Stimulated activated CD4-positive, alpha-beta T cell treated with anti-CD3 and anti-CD28 coated beads, Interleukin-4, amount 100 ng/mL, for 24 hours (primary cell): Measurements from ENCODE around the gene CLEC19A.

ENCODE experiments used
- DNase-seq: peaks from one replicate; pipeline ENCODE4 v3.0.0-alpha.2; 2020

The CLEC19A gene

DNA sequence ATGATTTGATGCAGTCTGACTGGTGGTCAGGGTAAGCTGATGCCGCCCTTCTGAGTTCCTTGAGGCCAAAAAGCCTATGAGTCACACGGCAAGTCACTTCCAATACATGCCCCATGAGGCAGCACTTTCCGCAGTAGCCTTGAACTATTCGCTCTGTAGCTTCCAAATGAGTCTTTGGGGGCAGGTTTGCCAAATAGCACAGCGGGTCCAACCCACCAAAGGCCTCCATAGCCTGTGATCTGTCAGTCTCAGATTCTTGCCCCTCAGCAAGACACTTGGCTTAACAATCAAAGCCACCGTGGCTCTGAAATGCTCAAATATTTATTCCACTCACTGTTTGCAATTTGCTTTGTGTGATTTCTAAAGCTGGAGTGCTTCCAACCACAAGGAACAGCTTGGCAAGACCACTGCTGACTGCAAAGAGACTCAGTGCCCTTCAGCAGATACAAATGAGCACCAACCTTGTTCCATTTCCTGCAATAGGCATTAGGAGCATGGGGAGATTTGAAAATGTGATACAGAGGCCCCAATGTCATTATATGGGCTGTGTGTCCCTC is 45.4 kb downstream of the CLEC19A start:
- DNase-seq, result no peak

DNA sequence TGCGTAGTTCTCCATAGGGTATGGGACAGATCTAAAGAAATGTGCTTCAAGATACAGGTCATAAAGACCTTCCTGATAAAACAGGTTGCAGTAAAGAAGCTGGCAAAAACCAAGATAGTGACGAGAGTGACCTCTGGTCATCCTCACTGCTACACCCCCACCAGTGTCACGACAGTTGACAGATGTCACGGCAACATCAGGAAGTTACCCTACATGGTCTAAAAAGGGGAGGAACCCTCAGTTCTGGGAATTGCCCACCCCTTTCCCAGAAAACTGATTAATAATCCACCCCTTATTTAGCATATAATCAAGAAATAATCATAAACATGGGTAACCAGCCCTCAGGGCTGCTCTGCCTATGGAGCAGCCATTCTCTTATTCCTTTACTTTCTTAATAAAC is 46.3 kb downstream of the CLEC19A start:
- no peak for DNase-seq

DNA sequence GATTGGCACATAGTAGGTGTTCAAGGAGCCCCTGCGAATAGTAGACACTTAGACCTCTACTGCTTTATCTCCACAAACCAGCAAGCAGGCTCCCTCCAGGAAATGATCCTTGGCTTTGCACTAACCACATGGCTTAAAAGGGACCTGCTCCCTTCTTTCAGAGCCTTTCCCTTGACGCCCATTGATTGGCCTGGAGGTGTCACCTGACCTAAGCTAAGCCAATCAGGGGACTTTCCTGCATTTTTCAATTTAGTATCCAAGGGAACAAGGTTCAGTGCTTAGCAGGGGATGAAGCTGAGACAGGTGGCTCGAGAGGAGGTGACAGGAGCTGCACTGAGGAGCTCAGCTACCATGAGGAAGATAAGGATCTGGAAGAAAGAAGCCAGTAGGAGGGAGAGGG is 52.8 kb downstream of the CLEC19A start:
- DNase-seq, result no peak

DNA sequence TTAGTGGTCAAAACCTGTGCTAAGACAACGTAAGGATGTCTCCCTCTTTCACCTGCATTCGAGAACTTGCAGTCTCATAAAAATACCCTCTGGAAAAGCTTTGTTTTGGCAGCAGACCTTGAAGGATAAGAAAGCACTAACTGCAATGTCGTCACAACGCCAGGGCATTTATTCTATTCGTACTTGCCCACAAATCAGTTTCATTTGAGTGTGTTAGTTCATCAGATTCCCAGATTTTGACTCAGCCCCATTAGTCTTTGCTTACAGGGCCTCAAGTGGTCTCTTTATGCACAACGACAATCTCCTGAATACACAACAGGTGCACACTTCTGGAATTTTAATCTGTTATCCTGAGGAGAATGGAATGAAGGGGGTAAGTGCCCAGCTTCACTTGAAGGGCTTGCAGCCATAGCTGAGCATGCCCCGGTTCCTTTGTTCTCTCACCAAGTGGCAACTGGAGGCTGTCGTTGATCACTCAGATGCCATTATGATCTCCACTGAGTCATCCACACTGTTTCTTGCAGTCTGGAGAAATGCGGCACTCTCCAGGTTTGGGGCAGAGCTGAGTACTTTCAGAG is 58.8 kb downstream of the CLEC19A start:
- no peak for DNase-seq

DNA sequence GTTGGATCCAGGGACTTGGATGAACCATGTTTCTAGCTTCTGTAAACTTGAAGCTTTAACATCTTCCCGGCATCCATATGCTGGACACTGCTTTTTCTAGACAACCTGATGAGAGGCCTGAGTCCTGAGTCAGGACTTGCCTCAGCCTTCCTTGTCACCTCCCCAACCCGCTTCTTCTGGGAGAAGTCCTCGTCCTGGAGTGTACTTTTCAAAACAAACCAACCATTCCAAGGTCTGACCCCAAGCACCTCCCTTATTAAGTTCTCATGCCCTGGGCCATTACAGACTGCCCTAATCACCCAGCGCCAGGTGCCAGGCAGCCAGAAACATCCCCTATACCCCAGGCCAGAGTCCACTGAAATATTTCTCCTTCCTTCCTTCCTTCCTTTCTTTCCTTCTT is 59.4 kb downstream of the CLEC19A start:
- DNase-seq, result no peak

DNA sequence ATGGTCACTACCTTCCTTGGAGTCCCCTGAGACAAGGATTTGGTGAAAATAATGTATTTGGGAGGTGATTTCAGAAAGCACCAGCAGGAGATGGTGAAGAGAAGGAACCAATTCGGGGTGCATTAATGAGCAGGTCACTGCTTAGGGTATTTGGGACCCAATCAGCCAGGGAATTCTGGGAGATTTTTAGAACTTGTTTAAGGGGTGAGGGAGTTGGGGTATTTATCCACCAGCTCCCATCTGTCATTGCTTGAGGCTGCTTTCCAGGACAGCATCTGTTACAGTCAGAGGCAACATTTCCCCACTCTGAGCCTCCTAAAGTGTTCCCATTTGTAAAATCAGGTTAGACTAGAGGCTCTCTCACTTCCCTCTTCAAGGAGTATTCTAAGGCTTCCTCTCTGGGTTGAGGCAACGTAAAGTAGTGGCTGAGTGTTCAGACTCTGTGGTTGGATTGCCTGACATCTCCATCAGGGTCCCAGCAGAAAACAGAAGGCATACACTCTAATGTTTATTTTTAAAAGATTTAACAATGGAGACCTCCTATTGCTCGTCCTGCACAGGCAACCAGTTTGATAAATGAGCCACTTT is 60.9 kb downstream of the CLEC19A start:
- no peak for DNase-seq

DNA sequence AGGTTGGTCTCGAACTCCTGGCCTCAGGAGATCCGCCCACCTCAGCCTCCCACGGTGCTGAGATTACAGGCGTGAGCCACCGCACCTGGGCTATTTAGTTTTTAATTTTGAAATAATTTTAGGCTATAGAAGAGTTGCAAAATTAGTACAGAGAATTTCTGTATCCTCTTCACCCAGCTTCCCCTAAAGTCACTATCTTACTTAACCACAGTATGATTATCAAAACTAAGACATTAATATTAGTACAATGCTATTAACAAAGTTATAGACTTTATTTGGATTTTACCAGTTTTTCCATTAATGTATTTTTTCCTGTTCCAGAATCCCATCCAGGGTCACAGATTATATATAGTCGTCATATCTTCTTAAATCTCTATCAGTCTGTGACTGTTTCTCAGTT is 62.6 kb downstream of the CLEC19A start:
- DNase-seq, result no peak

DNA sequence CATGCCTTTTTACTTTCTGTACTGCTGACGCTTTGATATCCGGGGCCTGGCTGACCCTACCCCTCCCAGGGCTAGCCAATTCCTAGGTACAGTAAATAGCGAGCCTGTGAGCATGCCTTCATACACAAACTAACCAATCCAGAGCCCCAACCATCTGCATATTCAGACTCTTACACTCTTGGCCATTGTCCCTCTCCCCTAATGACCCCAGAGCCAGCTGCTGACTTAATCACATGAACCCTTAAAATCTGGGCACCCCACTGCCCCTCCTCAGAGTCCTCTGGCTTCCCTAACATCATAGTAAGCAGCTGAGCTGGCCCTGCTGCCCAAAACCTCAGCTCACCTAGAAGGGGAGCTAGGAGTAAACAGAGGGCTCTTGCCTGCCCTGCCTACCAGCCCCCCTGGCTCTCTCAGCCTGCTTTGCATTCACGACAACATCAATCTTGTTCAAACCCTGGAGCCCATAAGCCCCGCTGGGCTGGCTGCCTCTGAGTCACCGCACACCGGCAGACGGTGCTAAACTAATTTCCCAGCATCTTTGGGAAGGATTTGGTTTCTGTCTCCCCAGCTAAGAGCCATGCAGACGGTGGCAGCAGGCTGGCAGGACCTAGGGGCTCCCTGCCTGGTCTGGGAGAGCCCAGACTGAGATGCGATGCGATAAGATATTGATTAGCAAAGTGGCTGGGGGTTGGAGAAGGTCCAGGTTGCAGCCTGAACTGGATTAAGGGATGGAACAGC is 63.2 kb downstream of the CLEC19A start:
- no peak for DNase-seq

DNA sequence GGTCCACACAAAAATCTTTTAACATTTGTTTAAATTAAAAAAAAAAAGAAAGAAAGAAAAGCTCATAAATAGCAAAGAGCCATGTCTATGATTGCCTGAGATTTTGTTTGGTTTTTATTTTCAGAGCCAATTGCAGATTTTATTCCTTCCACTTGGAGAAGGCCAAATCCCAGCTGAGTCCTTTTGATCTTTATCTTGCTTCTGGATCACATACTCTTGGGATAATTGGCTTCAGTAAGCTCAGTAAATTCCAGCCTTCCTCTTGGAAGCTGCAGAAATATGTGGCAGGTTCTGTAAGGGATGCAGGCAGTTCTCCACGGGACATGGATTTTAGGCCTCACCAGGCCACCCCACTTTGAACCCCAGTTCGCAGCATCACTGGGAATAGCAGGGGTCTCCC is 68.8 kb downstream of the CLEC19A start:
- DNase-seq, result no peak

DNA sequence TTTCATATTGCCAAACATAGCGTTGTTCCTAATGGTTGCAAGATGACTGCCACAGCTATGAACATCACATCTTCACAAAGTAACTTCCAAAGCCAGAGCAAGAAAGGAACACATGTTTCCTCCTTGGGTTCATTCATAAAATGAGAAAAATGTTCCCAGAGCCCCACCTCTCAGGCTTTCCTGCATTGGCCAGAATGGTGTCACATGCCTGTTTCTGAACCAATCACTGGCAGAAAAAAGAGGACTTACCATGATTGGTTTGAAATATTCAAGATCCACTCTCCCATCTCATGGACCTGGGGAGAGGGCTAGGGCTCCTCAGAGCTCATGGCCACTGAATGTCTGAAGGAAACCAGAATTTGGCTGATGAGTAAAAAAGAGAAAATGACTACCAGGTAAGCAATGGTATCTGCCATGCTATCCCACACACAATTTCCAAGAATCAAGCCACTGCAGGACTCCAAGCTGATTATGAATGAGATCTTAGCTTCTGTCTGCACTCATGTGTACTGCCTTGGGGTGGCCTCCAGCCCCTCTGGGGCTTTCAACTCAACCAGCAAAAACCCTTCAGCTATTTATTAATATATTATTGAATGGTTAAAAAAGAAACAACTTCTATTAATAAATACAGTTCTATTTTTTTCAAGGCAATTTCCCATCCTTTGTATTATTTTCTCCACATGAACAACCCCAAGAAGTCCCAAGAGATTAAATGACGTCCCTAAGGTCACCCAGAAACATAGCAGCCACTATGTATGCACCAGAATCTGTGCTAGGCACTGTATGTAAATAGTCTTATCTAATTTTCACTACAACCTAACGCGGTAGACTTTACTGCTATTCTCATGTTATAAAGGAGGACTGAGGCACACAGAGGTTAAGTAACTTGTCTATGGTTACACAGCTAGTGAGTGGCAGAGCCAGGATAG is 70.8 kb downstream of the CLEC19A start:
- DNase-seq, result no peak

DNA sequence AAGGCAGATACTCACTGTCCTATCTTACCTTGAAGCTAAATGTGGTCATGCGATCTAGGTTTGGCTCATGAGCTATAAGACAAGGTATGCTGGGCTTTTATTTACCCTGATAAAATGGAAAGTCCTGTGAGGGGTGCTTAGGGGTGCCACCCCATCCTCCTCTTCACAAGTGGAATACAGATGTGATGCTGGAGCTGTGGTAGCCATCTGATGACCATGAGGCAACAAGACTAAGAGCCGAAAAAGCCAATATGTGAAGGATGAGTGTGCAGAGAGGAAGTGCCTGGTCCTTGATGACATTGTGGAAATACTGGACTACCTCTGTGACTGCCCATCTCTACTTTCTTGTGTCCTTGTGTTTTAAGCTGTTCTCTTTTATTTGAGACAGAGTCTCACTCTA is 74.0 kb downstream of the CLEC19A start:
- no peak for DNase-seq
